Left ventricle myocardium inferior (tissue), 1 donor: Measurements from ENCODE around the gene HOXC13. TPM values are rescaled to one million over a fixed set of nuclear protein-coding genes. Genes with fewer than 3 reads are reported as not detected.
A peak's percentile ranks its signal among the peaks of the same experiment; 100 is the strongest.

Experiments
- DNase-seq: peaks from one replicate; pipeline ENCODE4 v3.0.0-alpha.2; 2020
- H3K27ac ChIP-seq: fragments of 200-600 bp; replicated peaks from 2 replicates; pipeline ENCODE4 v1.8.0; 2021
- H3K27me3 ChIP-seq: fragments of 200-600 bp; 2 replicates; pipeline ENCODE4 v1.8.0; 2021; ENCODE audit warnings: low read depth
- H3K36me3 ChIP-seq: fragments of 200-600 bp; 2 replicates; pipeline ENCODE4 v1.8.0; 2021
- H3K4me1 ChIP-seq: fragments of 200-600 bp; 2 replicates; pipeline ENCODE4 v1.8.0; 2021
- H3K4me3 ChIP-seq: fragments of 200-600 bp; 2 replicates; pipeline ENCODE4 v1.8.0; 2021; ENCODE audit warnings: mild to moderate bottlenecking, moderate library complexity
- H3K9me3 ChIP-seq: fragments of 200-600 bp; replicated peaks from 2 replicates; pipeline ENCODE4 v1.8.0; 2021
- CTCF ChIP-seq: fragments of 200-600 bp; IDR thresholded peaks from 2 replicates; pipeline ENCODE4 v1.8.0; 2021; ENCODE audit warnings: antibody characterized with exemption, mild to moderate bottlenecking, borderline replicate concordance
- intact Hi-C: fragments of 100-400 bp; cut with micrococcal nuclease; formaldehyde crosslinking; loops from one replicate; pipeline ENCODE4 v1.11.0; 2022
- microRNA-seq: library from miRNA; unstranded; fragments of <30 nt; microRNA quantifications from one replicate; pipeline ENCODE4 v1.2.0, GENCODE V29; 2020
- total RNA-seq: library from RNA; stranded (reverse); fragmentation: NEBNext Ultra II Directional; extraction: Animal tissue kit (Norgen Biotek cat#: 25700); gene quantifications from one replicate; pipeline ENCODE4 v1.2.1, GENCODE V29; 2021
- donor health status: DM: no; HTN: yes; CAD: no; lungs with severe emphysema.

Gene HOXC13
- total RNA-seq, 1 donor from 2014 or later, result not detected

GRCh38 chr12:53994264-53995001 lies 55.8 kb downstream of the HOXC13 start:
- H3K4me1 ChIP-seq, result peaks cover 25% of the 10 kb centered on the region
- peaks cover 100% of the 10 kb centered on the region for H3K27me3 ChIP-seq
- H3K36me3 ChIP-seq, result no peaks in the 10 kb centered on the region
- no peak for DNase-seq
- no peaks in the 10 kb centered on the region for H3K9me3 ChIP-seq
- peak overlapping the region; percentile 66 for H3K4me3 ChIP-seq
- no peak overlapping the region for H3K27ac ChIP-seq
- TF ChIP-seq CTCF, result no peak
- intact Hi-C loops, result no loop called here

GRCh38 chr12:53995002-53995377 lies 56.4 kb downstream of the HOXC13 start:
- Histone ChIP-seq H3K36me3 (no peaks in the 10 kb centered on the region), H3K27me3 (peaks cover 100% of the 10 kb centered on the region), H3K4me3 (peak overlapping the region; percentile 66), H3K9me3 (no peaks in the 10 kb centered on the region), H3K27ac (no peak overlapping the region), H3K4me1 (peaks cover 29% of the 10 kb centered on the region)
- no peak for TF ChIP-seq CTCF
- no peak for DNase-seq
- intact Hi-C loops, result no loop called here

GRCh38 chr12:53995378-53996239 lies 57.0 kb downstream of the HOXC13 start:
- DNase-seq, result no peak
- peaks cover 100% of the 10 kb centered on the region for H3K27me3 ChIP-seq
- H3K36me3 ChIP-seq, result no peaks in the 10 kb centered on the region
- peaks cover 35% of the 10 kb centered on the region for H3K4me1 ChIP-seq
- no peaks in the 10 kb centered on the region for H3K9me3 ChIP-seq
- intact Hi-C loops, result no loop called here
- H3K27ac ChIP-seq, result no peak overlapping the region
- no peak for TF ChIP-seq CTCF
- peak overlapping the region; percentile 66 for H3K4me3 ChIP-seq

Small RNAs within 50 kb of the gene (microRNA-seq; reads per million reads assigned to microRNA genes)
- not detected for gene MIR196A2

Other genes with a start within 250 kb of the HOXC13 start
- 201 TPM for gene CALCOCO1, start 211.4 kb upstream of the HOXC13 start, total RNA-seq
- 2.1 TPM for gene CISTR, start 186.9 kb upstream of the HOXC13 start, total RNA-seq
- gene HOXC12, start 16.1 kb downstream of the HOXC13 start, total RNA-seq, result not detected
- gene HOXC11, start 34.3 kb downstream of the HOXC13 start, total RNA-seq, result not detected
- gene HOTAIR, start 36.1 kb downstream of the HOXC13 start, total RNA-seq, result not detected
- gene HOXC10, start 46.3 kb downstream of the HOXC13 start, total RNA-seq, result not detected
- not detected for gene HOXC9, start 61.3 kb downstream of the HOXC13 start, total RNA-seq
- not detected for gene HOXC8, start 70.2 kb downstream of the HOXC13 start, total RNA-seq
- gene HOXC6, start 89.6 kb downstream of the HOXC13 start, total RNA-seq, result not detected
- gene HOXC5, start 94.2 kb downstream of the HOXC13 start, total RNA-seq, result not detected
- not detected for gene HOXC4, start 115.0 kb downstream of the HOXC13 start, total RNA-seq